Inflammatory macrophage treated with lipopolysaccharide for 1 hour (primary cell): Measurements from ENCODE around the gene SORBS1.

Experiments
- DNase-seq, 2 donors: peaks; one replicate each; pipeline ENCODE4 v3.0.0-alpha.2; 2020 to 2022

SORBS1 gene

DNA sequence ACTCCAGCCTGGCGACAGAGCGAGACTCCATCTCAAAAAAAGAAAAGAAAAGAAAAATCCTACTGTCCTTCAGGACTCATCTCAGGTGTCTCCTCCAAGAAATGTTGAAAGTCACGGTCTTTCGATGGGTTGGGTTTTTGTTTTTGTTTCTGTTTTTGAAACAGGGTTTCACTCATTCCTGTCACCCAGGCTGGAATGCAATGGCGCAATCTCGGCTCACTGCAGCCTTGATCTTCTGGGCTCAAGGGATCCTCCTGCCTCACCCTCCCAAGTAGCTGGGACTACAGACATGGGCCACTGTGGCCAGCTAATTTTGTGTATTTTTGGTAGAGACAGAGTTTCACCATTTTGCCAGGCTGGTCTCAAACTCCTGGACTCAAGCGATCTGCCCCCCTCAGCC is 3.1 kb upstream of the SORBS1 start:
- DNase-seq, result no peak

DNA sequence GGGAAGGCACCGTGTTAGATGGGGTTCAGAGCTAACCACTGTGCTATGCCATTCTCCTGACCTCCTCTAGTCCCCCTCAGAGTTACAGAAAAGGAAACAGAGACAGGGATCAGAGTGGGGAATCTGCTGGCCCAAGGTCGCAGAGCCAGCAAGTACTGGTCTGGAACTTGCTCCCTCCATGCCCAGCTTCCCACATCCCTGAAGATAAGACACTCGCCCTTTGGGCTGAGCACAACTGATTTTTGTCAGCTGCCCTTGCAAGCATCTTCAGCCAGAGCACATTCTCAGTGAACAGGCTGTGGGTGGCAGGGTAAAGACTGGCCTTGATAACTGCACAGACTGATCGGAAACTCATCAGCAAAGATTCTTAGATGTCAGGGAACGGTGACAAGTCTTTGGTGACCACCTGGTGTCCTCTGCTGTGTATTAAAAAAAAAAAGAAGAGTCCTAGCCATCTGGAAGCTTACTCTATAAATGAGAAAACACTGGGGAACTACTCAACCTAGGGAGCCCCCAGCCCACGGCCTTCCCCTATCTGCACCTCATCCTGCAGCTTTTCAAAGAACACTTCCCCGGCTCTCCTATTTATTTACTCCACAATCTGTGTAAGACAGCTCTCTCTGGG is 1.3 kb upstream of the SORBS1 start:
- no peak for DNase-seq

DNA sequence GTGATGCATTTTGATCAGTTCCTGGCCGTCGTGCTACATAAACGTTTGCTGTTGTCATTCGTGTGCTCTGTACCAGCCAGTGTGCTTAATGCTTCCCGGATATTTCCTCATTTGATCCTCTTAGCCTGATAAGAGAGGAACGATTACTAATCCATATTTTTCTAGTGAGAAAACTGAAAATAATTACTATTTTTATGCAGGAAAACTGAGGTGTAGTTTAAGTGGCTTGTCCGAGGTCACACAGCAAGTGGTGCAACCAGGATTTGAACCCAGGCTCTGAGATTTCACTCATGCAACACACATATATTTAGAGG is 650 bp upstream of the SORBS1 start:
- no peak for DNase-seq

DNA sequence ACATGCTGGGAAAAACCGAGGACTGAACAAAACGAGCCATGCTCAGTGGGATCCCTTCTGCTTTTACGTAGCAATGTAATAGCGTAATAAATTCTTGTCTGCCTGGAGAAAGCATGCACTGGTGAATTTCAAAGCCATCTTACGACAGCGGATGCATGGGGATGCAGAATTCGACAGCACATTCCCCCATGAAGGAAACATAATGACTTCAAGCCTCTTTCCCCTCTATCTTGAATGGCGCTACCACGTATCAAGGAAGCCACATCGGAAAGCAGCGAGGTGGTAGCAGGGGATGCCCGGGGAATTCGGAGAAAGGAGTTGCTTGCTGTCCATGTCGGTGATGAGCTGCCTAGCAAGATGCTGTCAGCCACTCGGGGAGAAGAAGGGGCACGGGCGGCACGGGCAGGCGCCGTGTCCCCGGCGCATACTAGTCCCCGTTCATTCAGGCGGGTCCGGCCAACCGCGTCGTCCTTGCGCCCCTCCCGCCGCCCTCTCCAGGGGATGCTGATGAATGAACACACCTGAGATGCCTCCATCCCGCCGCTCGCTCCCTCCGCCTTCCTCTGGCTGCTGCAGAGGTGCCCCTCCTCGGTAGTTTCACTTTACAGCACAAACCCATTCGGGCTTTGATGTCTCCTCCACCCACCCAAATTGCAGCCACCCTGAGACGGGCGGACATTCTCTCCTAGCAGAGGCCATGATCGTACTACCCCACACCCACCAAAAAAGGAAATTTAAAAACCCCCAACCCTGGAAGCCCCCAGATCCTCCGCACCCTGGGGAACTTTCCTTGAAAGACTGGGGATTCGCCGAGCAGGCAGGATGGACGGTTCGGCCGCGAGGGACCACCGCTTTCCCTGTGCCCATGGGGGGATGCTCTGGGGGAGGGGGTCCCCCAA is 644 bp downstream of the SORBS1 start:
- no peak for DNase-seq

DNA sequence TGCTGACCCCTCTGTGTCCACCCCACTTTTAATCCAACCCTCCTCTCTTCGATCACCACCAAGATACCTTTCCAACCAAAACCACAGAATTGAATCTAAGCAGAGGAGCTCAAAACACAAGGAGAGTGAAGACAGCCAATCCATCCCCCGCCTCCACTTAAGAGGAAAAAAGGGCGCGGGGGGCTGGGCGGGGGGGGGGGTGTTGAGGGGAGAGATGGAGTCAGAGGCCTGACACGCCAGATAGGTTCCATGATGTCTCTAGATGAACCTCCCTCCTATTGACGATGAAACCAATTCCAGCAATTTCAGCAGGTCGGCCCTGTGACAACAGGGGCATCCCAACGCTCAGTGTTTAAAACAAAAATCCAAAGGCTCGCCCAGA is 1.3 kb downstream of the SORBS1 start:
- no peak for DNase-seq

DNA sequence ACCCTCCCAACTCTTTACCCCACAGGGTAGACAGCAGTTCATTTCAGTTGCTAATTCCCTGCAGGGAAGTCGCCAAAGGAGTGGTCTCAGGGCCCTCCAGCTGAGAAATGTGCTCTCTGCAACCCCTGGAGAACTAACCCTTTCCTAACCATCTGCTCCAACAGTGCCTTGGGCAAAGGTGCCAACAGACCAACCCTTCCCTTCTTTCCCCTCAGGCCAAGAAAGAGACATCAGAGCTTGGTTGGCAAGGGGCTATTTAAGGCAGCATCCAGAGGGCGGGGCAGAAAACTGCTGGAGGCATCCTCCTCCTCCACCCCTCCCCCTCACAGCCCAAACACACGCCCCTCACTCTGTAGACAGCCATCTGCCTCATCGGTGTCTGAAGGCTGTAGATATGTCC is 1.7 kb downstream of the SORBS1 start:
- DNase-seq, result no peak

DNA sequence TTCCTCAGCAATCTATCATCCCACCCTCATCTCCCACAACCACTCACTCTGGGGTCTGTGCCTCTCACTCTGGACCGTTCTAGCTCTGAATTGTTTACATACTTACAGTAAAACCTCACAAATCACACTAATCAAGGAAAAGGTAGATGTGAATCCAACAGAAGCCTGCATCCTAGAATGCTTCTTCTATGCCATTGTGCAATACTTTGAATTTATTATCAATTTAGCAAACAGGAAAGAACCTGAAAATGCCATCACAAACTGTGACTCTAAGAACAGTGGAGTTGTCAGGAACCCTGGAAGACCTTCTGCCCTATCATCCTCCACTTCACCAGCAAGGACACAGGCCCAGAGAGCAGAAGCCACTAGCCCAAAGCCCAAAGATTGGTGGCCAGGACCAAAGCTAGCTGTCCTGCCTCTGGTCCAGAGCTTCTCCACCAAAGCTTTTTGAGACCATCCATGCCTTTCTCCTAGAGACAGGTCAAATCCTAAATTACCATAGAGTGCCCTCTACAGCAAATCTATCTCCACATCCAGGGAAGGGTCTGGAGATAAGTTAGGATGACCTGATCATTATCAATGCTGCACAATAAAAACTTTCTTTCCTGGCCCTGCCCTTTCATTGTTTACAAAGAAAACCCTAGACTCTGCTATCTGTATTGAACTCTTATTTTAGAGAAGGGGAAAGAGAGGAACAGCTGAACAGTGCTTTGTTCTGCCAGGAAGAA is 2.4 kb downstream of the SORBS1 start:
- no peak for DNase-seq

DNA sequence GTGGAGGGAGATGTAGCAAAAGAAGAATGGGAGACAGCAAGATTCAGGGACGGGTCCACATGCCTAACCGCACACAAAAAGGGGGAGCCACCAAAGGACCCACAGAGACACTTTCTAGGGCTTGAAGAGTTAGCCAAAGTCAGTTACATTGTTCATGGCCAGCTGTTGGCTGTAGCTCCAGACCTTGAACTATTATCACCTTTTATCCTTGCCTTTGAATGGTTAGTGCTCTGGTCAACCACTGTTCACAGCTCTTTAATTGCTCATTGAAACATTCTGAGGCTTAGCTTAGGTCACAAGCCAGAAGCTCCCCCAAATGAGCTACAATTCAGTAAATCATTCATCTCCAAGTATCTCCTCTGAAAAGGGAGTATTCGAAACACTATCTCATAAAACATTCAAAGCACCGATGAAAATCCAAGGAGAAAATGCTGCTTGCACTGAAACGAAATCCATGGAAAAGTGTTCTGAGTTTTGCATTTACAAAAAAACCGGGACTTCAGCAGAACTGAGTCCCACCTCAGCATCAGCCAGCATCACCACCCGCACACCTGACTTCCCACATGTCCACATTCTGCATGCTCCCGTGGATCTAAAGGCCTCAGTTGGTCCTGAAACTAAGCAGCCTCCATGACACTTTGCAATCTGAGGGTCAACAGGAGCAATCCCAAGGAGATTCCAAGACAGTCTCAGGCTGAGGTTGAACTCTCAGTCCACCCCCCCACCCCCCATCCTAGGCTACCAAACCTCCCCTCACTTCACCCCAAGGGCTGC is 4.0 kb downstream of the SORBS1 start:
- no peak for DNase-seq

DNA sequence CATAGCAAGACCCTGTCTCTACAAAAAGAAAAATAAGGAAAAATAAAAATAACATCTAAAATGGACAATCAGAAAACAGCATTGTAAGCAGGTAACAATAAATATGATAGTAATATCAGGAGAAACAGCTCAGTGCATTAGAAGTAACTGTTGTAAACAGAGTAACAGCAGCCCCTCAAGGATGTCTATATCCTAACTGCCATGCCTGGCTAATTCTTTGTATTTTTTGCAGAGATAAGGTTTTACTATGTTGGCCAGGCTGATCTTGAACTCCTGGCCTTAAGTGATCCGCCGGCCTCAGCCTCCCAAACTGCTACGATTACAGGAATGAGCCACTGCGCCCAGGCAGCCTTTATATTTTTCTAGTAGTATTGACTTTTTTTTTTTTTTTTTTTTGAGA is 7.5 kb downstream of the SORBS1 start:
- DNase-seq, result no peak

DNA sequence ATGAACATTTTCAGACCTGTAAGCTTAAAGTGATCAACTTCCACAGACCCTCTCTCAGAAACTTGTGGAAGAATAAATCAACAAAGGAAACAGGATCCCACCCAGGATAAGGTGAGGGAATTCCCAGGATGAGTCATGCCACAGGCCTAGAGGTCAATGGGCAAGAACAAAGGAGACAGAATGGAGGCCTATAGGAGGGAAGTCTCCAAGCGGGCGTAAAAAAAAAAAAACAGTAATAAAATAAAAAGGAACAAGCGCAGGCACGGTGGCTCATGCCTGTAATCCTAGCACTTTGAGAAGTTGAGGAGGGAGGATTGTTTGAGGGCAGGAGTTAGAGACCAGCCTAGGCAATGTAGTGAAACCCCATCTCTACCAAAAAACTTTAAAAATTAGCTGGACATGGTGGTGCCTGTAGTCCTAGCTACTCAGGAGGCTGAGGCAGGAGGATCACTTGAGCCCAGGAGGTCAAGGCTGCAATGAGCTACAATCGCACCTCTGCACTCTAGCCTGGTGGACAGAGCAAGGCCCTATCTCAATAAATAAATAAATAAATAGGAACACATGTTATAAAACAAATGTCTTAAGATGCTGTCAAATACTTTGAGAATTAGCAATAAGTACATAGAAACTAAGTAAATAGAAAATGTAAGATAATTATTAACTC is 8.4 kb downstream of the SORBS1 start:
- DNase-seq, result no peak

DNA sequence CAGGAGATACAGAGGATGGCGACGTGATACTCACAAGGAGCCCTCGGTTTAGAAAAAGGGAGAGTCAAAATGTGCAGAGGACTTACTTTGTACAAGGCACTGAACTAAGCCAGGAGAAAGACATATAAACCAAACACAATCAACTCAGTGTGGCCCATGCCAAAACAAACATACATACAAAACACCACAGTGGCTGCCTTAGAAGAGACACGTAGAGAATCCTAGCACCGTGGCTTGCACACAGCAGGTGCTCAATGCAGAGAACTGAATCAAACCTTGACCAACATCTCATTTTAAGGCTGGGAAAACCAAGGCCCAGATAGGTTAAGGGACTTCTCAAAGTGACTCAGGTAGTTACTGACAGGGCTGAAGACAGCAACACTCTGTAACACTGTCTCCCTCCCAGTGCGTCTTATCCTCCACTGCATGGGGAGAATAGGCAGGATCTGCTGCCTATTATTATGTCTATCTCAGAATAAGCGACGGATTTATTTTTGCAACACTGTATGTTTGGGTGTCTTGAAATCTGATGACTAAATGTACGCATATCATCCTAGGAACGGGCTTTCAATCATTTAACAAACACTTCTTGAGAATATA is 11.0 kb downstream of the SORBS1 start:
- DNase-seq, result no peak

DNA sequence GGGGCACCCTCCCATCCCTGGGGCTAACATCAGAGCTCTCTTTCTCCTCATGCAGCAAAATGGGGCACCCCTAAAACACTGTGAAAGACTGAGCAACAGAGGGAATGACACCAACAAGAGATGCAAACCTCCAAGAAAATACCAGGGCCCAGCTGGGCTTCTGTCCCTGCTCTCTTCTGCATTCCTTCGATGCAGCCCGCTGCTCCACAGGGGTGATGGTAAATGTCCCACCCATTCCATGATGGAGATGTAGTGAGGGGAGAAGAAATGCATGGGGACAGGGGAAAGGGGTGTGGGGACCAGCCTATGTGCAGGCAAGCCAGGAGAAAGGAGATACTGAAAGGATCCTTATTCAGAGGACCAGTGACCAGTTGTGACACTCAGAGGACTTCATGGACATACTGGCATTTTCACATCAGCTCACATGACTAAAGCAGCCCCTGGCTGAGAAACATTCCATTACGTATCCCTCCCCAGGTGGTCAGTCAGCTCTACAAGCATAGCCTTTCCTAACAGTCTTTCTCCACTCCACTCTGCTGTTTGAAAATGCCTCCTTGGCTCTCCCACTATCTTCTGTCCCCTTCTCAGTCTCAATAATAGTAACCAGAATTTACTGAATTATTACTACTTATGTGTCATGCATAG is 13.3 kb downstream of the SORBS1 start:
- no peak for DNase-seq

DNA sequence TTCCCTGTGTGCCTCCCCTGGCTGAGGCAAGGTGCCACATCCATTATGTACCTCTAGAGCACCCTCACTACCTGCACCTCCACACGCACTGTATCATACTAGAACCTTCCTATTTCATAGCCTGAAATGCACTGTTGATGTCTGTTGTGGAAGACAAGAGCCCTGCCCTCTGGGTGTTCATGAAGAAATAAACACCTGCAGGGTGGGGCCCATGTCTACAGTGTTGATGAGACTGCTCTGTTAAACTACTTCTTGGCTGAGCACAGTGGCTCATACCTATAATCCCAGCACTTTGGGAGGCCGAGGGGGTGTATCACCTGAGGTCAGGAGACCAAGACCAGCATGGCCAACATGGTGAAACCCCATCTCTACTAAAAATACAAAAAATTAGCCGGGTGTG is 14.0 kb downstream of the SORBS1 start:
- no peak for DNase-seq

DNA sequence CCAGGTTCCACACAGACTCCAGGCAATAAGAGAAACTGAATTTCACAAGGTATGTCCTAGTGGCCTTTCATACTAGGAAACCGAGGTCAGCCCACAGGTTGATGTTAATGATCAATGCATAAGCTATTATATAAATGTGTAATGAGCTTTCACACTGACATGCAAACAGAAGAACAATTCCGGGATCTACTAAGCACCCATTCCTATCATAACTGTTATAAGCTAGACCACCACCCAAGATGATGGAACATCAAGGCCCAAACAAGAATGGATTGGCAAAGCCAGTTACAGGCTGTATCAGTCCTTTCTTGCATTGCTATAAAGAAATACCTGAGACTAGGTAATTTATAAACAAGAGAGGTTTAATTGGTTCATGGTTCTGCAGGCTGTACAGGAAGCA is 15.2 kb downstream of the SORBS1 start:
- DNase-seq, result no peak

DNA sequence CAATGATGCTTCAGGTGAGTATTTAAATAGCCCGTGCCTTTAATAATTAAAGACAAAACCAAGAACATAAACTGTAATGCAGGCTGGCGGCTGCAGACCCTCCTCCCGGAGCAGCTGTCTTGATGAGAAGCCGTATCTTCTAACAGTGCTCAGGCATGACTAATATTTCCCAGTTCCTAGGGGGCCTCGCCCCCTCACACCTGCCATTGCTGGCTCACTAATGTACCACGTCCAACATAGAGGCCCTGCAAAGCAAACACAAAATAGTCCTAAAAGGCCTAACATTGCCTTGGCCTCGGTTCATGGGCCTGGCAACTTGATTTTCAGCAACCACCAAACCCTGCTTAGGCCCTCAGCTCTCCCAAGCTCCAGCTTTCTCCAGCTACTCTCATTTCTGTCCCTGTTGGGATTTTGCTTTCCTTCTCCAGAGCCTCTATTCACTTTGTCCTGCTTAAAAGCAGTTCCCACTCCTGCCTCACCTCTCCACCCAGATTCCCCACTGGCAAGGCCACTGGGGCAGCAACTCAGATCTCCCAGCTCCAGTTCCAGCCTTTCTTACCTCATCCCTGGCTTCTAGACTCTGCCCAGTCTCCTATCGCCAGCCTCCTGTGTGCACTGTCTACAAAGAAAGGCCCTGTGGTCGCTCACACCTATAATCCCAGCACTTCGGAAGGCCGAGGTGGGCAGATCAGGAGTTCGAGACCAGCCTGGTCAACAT is 16.2 kb downstream of the SORBS1 start:
- DNase-seq, result no peak

DNA sequence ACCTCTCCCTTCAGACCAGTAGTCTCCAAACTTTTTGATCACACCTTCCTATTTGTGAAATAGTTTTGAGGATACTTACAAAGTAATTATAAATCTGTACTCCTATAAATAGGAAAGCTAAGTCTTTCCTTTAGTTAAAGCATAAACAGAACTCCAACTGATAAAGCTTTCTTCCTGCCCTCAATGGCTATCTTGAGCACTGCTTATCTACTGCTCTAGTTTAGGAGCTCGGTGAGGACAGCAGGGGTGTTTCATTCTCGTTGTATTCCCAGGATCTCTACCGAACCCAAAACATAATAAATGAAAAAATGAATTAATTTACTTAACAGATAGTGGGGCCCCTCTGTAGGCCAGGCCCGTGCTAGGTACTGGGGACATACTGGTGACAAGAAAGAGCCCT is 17.7 kb downstream of the SORBS1 start:
- DNase-seq, result no peak

DNA sequence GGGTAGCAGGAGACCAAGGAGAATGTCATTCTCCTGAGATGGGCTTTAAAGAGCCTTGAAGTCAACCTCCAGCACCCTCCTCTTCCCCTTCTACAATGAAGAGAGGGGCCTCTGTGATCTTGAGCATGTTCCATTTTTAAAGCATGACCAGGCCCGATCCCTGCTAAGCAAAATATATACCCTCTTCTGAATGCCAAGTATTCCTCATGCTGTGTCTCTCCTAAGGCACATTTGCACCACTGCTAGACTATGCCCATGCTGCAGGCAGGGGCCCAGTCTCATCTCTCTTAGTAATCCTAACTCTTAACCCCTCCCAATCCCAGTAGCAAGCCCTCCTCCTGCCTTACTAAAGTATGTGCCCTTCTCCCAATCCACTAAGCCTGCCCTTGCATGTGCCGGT is 18.4 kb downstream of the SORBS1 start:
- DNase-seq, result no peak

DNA sequence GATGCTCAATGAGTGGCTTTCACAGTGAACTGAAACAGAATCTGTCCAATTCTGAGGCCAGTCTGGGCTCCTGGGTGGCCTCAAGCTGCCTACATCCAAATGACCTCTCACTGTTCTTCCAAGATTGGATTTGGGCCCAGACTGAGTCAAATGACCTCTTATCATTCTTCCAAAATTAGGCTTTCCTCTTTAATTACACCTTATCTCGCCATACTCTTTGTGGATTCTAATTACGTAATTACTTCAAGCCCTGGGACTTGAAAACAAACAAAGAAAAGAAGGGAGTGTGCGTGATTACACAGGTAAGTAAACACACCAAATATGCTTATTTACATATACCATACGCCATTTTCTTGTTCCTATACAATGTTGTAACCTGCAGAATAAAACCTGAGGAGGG is 18.8 kb downstream of the SORBS1 start:
- DNase-seq, result no peak

DNA sequence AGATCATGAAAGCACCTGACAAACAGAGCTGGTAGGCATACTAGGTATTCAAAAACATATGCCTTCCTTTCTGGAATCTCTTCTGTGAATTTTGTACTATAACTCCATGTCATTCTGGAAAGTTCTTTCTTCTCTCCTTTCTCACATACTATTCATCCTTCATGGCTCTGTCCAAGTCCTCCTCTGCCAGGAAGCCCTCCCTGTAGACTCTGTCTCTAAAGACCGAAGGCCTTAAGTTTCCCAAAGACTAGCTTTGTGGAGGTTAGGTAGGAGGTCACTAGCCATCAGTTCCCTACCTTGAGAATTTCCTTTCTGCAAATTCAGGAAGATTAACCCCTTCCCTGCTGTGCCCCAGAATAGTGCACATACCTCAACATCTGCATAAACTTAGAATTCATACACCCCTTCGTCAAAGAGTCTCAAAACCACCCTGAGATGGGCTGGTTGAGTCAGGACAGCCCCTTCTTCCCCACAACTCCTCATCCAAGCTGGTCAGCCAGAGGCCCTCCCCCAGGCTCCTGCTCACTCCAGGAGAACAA is 20.6 kb downstream of the SORBS1 start:
- no peak for DNase-seq

DNA sequence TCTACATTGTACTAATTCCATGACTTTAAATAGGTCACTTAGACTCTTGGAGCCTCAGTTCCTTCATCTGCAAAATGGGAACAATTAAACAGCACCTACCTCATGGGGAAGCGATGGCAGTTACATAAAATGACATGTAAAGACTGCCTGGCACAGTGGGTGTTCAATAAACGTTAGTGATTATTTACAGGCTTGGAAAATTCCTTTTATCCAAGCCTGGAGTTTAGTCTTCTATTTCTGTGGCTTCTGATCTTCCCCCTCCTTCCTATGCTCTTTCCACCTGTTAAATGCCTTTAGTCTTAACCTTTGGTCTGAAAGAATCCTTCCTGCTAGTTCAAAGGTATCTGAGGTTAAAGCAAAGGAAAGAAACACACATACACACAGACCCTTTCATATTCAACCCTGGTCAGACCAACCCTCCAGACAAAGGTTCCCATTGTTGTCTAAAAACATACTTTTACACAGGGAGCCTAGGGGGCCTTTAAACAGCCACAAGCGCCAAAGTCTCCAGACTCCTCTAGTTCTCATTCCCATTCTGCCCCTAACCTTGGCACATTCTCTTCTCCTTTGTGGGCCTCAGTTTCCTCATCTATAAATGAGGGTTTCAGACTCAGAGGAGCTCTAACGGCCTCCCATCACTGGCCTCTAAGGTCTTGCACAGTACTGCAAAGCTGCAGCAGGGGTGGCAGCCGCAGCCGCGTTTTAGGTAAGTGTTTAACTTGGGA is 21.4 kb downstream of the SORBS1 start:
- no peak for DNase-seq
